AG10803 (cell line): ENCODE data around the gene PSG5.
A peak's percentile ranks its signal among the peaks of the same experiment; 100 is the strongest.
"Not testable (repeated sequence)": the region's sequence is repeated elsewhere in the genome, so short reads cannot be mapped to it uniquely, and the experiment has no call there.

Source experiments
- DNase-seq: peaks from one replicate; pipeline ENCODE4 v3.0.0; 2010; ENCODE audit warnings: low read depth
- H3K4me3 ChIP-seq: 2 replicates; pipeline ENCODE4 v1.5.1; 2011; ENCODE audit warnings: mild to moderate bottlenecking, low read length, control low read depth
- CTCF ChIP-seq: conservative IDR thresholded peaks from 2 replicates; pipeline ENCODE4 v1.5.1; 2011; ENCODE audit warnings: mild to moderate bottlenecking, low read length, control low read depth, inconsistent platforms

PSG5 gene

DNA sequence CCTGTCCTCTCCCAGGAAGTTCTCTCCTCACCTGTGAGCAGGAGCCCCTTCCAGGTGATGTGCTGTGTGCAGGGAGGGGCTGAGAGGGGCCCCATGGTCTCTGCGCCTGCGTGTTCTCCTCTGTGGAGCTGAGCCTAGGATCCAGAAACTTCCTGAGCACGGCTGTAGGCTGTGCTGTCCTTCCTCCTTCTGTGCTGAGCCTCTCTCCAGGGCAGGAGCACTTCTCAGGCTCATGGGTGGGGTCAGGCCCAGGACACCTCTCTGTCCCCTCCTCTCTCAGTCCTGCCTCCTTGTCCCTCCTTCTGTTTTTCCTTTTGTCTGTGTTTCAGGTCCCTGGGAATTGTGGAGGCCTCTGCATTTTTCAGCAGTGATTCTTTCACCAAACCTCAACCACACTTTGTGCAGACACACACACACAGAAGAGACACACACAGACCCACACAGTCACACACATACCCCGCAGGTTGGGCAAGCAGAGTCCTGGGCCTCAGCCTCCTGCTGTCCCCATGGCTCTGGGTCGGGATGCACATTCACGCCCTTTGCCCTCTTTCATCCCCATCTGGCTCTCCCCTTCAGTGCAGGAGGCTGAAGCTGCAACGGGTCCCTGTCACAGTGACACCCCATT, at the start of gene PSG5:
PSG5 (minus strand) TSS at position 226 of the 625 bp plus-strand sequence; CDS start at position 95, 131 bp downstream.
- peak within 1 kb of the TSS; percentile 54 for H3K4me3 ChIP-seq
- peak; percentile 74 for DNase-seq

GRCh38 chr19:43235686-43236085, 49.4 kb upstream of the PSG5 start:
- DNase-seq, H3K4me3 ChIP-seq: not testable (repeated sequence)

DNA sequence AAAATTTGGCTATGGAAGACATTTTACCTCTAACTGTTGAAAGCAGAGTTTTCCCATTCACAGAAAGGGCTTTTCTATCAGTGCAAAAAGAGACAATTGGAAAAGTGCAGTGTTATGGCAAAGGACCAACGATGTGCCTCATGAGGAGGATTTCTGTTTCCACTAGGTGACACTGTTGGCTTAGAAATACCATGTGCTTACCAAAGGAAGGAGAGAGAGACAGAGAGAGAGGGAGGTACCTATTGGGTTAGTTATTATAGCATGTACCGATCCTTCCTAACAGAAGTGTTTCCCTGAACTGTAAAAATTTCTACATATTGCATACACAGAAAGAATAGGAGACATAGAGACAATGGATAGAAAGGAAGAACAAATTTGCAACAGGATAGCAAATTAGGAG, 43.0 kb upstream of the PSG5 start:
- peak; percentile 31 for DNase-seq
- H3K4me3 ChIP-seq, result no peak overlapping the region
- TF ChIP-seq CTCF, result peak; percentile 38; the same call in 1 of the 2 replicates

DNA sequence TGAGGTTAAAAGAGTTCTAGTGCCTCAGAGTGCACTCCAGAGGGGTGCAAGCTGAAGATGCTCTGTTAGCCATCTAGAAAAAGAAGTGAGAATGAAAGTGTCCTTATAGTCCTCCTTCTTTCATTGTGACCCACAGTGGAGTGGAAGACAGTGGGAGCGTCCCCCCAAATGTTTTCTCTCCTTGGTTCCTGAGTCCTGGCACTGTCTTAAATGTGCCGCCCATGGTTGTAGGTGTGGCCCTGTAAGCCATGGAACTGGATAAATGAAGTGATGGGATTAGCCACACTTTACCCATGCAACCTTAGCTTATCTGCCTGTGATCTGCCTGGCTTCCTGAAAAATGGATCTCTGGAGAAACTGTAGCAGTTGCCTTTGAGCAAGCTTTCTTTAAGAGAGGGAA, 42.4 kb upstream of the PSG5 start:
- not testable (repeated sequence) for H3K4me3 ChIP-seq

GRCh38 chr19:43226986-43227385, 40.6 kb upstream of the PSG5 start:
- not testable (repeated sequence) for H3K4me3 ChIP-seq

More for the DNA sequence above, 42.4 kb upstream of the PSG5 start:
- not testable (repeated sequence) for DNase-seq

GRCh38 chr19:43224855-43225253, 38.5 kb upstream of the PSG5 start:
- TF ChIP-seq CTCF, result no peak
- DNase-seq, result no peak
- no peak overlapping the region for H3K4me3 ChIP-seq

More at GRCh38 chr19:43226986-43227385, 40.6 kb upstream of the PSG5 start:
- DNase-seq, result not testable (repeated sequence)

DNA sequence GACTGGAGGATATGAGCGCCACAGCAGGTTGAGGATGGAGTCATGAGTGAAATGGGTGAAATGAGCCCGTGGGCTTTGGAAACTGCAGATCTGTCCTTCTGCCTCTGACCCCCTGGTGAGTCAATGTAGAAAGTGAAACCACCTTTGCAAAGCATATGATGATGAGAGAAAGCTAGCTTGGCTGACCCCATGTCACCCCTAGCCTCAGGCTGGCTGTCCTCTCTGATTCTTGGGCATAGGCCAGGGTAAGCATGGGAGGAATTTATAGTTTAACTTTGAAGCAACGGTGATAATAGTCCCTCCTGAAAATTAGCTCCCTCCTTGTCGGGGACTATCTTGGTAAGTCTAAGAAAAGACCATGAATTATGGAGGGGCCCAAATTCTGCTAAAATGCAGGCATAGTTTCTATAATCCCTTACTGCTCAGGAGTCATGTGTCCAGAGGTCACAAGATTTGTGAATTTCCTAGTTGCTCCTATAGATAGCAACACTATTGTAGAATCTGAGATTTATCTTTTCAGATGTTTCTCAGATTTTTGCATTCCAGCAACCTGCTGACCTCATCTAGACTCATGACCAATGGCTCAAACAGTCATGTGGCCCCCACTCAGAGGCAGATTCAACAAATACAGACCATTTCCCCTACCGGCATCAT, 38.0 kb upstream of the PSG5 start:
- DNase-seq, result peak; percentile 26

GRCh38 chr19:43221891-43222290, 35.6 kb upstream of the PSG5 start:
- H3K4me3 ChIP-seq, DNase-seq: not testable (repeated sequence)

More for the DNA sequence above, 38.0 kb upstream of the PSG5 start:
- not testable (repeated sequence) for H3K4me3 ChIP-seq

DNA sequence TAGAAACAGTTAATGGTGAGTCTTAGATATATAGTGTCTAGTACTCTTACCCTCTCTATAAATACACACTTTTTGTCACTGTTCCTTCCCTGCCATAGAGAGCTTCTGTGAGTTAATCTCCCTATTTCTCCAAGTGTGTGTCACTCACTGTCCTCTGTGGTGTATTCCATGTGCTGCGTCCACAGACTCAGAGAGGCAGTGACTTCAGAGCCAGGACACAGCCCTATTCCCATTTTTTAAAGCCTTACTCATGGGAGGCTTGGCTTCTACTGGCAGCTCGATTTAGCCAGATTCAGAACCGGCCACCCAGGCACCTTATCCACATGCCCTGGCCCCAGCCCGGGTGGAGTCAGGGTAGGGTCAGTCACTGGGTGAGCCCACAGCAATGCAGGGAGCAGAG, 32.8 kb upstream of the PSG5 start:
- DNase-seq, H3K4me3 ChIP-seq: not testable (repeated sequence)

GRCh38 chr19:43215881-43216280, 29.5 kb upstream of the PSG5 start:
- not testable (repeated sequence) for DNase-seq, H3K4me3 ChIP-seq

GRCh38 chr19:43207991-43208390, 21.7 kb upstream of the PSG5 start:
- no peak overlapping the region for H3K4me3 ChIP-seq
- TF ChIP-seq CTCF, result no peak
- DNase-seq, result no peak

- not testable (repeated sequence) for DNase-seq, H3K4me3 ChIP-seq
- TF ChIP-seq CTCF, result peak; percentile 61
These were observed 20.8 kb upstream of the PSG5 start for GRCh38 chr19:43207174-43207573.

DNA sequence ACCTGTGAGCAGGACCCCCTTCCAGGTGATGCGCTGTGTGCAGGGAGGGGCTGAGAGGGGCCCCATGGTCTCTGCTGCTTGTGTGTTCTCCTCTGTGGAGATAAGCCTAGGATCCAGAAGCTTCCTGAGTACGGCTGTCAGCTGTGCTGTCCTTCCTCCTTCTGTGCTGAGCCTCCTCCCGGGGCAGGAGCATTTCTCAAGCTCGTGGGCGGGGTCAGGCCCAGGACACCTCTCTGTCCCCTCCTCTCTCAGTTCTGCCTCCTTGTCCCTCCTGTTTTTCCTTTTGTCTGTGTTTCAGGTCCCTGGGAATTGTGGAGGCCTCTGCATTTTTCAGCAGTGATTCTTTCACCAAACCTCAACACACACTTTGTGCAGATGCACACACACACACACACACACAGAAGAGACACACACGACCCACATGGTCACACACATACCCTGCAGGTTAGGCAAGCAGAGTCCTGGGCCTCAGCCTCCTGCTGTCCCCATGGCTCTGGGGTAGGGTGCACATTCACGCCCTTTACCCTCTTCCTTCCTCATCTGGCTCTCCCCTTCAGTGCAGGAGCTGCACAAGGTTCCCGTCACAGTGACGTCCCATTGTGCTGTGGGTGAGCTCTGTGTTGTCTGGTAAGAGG, 19.3 kb upstream of the PSG5 start, which contains the start of gene PSG4:
PSG4 (minus strand) TSS at position 168 of the 635 bp plus-strand sequence; CDS start at position 66, 102 bp downstream.
- peak within 1 kb of the TSS; percentile 61 for H3K4me3 ChIP-seq

DNA sequence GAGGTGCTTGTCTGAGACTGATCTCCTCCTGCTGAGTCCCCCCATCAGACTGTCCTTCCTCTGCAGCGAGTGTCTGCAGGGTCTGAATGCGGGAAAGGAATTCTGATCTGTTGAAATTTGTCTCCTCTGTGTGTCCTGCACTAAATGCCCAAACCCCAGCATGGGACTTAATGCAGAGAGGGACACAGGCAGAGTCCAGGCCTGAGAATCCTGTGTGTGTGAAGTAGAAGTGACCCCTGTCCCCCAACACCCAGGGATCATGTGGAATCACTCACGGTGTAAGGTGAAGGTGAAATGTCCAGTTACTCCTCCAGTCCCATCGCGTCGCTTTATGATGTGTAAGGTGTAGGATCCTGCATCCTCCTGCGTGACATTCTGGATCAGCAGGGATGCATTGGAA, 17.3 kb upstream of the PSG5 start:
- H3K4me3 ChIP-seq, result peak overlapping the region; percentile 61
- not testable (repeated sequence) for DNase-seq

More for the DNA sequence above, 19.3 kb upstream of the PSG5 start, which contains the start of gene PSG4:
- peak; percentile 67 for DNase-seq

GRCh38 chr19:43201891-43202290, 15.6 kb upstream of the PSG5 start:
- not testable (repeated sequence) for H3K4me3 ChIP-seq, DNase-seq
